H7 (cell line): Measurements from ENCODE around the gene GNPDA1. TPM values are rescaled to one million over a fixed set of nuclear protein-coding genes. Genes with fewer than 3 reads are reported as not detected.
"Not testable (repeated sequence)": the region's sequence is repeated elsewhere in the genome, so short reads cannot be mapped to it uniquely, and the experiment has no call there.

ENCODE experiments used
- DNase-seq: peaks from one replicate; pipeline ENCODE4 v3.0.0; 2012
- H3K27me3 ChIP-seq: 2 replicates; pipeline ENCODE4 v1.6.0; 2011; ENCODE audit warnings: mild to moderate bottlenecking, low read length; ENCODE audit not compliant: control insufficient read depth, insufficient read depth
- H3K36me3 ChIP-seq: replicated peaks from 2 replicates; pipeline ENCODE4 v1.5.1; 2011; ENCODE audit warnings: low read length; ENCODE audit not compliant: control insufficient read depth, insufficient read depth
- H3K4me3 ChIP-seq: 2 replicates; pipeline ENCODE4 v1.5.1; 2011; ENCODE audit warnings: low read depth, mild to moderate bottlenecking, control low read depth, low read length, moderate library complexity; ENCODE audit not compliant: insufficient read depth
- total RNA-seq: library from RNA; depleted of rRNA; stranded (reverse); fragments of >200 nt; shearing (Covaris generic); gene quantifications from 2 replicates; pipeline ENCODE4 v1.2.3, GENCODE V29; 2014; rRNA removed

GNPDA1 gene
- 72.2 and 87.0 TPM in 2 replicates for total RNA-seq

- H3K36me3 ChIP-seq, result peaks cover 9% of the 10 kb centered on the region
- H3K27me3 ChIP-seq, result no peaks in the 10 kb centered on the region
- peak within 1 kb of the TSS; percentile 80 for H3K4me3 ChIP-seq
- DNase-seq, result peak; percentile 85
These were observed at the start of gene GNPDA1 for GRCh38 chr5:142012792-142013388. TSS of gene GNPDA1 (minus strand) at chr5:142013027. CDS start at chr5:142012035, 992 bp downstream.

GRCh38 chr5:142059304-142059940 lies 46.6 kb upstream of the GNPDA1 start:
- Histone ChIP-seq H3K27me3 (no peaks in the 10 kb centered on the region), H3K36me3 (no peaks in the 10 kb centered on the region), H3K4me3 (no peak overlapping the region)
- peak; percentile 50 for DNase-seq

GRCh38 chr5:142057697-142058056 lies 44.9 kb upstream of the GNPDA1 start:
- H3K27me3 ChIP-seq, result no peaks in the 10 kb centered on the region
- DNase-seq, result no peak
- H3K36me3 ChIP-seq, result no peaks in the 10 kb centered on the region
- no peak overlapping the region for H3K4me3 ChIP-seq

- Histone ChIP-seq H3K27me3 (no peaks in the 10 kb centered on the region), H3K36me3 (no peaks in the 10 kb centered on the region), H3K4me3 (no peak overlapping the region)
- no peak for DNase-seq
These were observed 44.2 kb upstream of the GNPDA1 start for GRCh38 chr5:142056816-142057696.

- Histone ChIP-seq H3K4me3 (no peak overlapping the region), H3K27me3 (no peaks in the 10 kb centered on the region), H3K36me3 (no peaks in the 10 kb centered on the region)
- no peak for DNase-seq
These were observed 42.5 kb upstream of the GNPDA1 start for GRCh38 chr5:142055301-142055700.

- Histone ChIP-seq H3K4me3 (no peak overlapping the region), H3K36me3 (no peaks in the 10 kb centered on the region), H3K27me3 (no peaks in the 10 kb centered on the region)
- no peak for DNase-seq
These were observed 40.8 kb upstream of the GNPDA1 start for GRCh38 chr5:142053426-142054151.

GRCh38 chr5:142052026-142052425 lies 39.2 kb upstream of the GNPDA1 start:
- not testable (repeated sequence) for H3K36me3 ChIP-seq, DNase-seq, H3K27me3 ChIP-seq, H3K4me3 ChIP-seq

GRCh38 chr5:142048272-142048671 lies 35.4 kb upstream of the GNPDA1 start:
- no peak overlapping the region for H3K4me3 ChIP-seq
- DNase-seq, result peak; percentile 69
- no peaks in the 10 kb centered on the region for H3K36me3 ChIP-seq
- no peaks in the 10 kb centered on the region for H3K27me3 ChIP-seq

GRCh38 chr5:142046191-142046590 lies 33.4 kb upstream of the GNPDA1 start:
- no peaks in the 10 kb centered on the region for H3K27me3 ChIP-seq

GRCh38 chr5:142040881-142041280 lies 28.1 kb upstream of the GNPDA1 start:
- not testable (repeated sequence) for H3K27me3 ChIP-seq, H3K4me3 ChIP-seq, DNase-seq, H3K36me3 ChIP-seq

More at GRCh38 chr5:142046191-142046590, 33.4 kb upstream of the GNPDA1 start:
- Histone ChIP-seq H3K4me3 (no peak overlapping the region), H3K36me3 (no peaks in the 10 kb centered on the region)
- DNase-seq, result no peak

- Histone ChIP-seq H3K4me3 (no peak overlapping the region), H3K36me3 (no peaks in the 10 kb centered on the region), H3K27me3 (no peaks in the 10 kb centered on the region)
- no peak for DNase-seq
These were observed 27.5 kb upstream of the GNPDA1 start for GRCh38 chr5:142040285-142040684.

GRCh38 chr5:142038735-142039134 lies 25.9 kb upstream of the GNPDA1 start:
- no peak overlapping the region for H3K4me3 ChIP-seq
- H3K27me3 ChIP-seq, result no peaks in the 10 kb centered on the region
- no peak for DNase-seq
- H3K36me3 ChIP-seq, result no peaks in the 10 kb centered on the region

GRCh38 chr5:142037599-142037998 lies 24.8 kb upstream of the GNPDA1 start:
- not testable (repeated sequence) for H3K4me3 ChIP-seq, DNase-seq, H3K36me3 ChIP-seq, H3K27me3 ChIP-seq

- H3K27me3 ChIP-seq, result no peaks in the 10 kb centered on the region
- no peak for DNase-seq
- no peaks in the 10 kb centered on the region for H3K36me3 ChIP-seq
- no peak overlapping the region for H3K4me3 ChIP-seq
These were observed 24.1 kb upstream of the GNPDA1 start for GRCh38 chr5:142036918-142037317.
